GM12878 (cell line): ENCODE data around the gene YWHAH. TPM values are rescaled to one million over a fixed set of nuclear protein-coding genes. Genes with fewer than 3 reads are reported as not detected.

Experiments
- ATAC-seq: fragments of 200-7000 bp; cut with Tn5 transposase; 3 replicates; pipeline ENCODE4 v1.9.1; 2020; ENCODE audit warnings: mild to moderate bottlenecking, moderate library complexity
- BruUV-seq: library from RNA; stranded (reverse); fragments of 400-500 nt; replicated peaks from 2 replicates; lab custom pipeline; 2021; lab: Mats Ljungman, UMichigan
- CTCF ChIA-PET: fragments of 300-600 bp; sonication (Branson Sonifier 250); formaldehyde crosslinking; extraction: SDS; loops from one replicate; lab custom pipeline; 2021; ENCODE audit warnings: inconsistent platforms; lab: Yijun Ruan, JAX
- POLR2A ChIA-PET: fragments of 350-600 bp; formaldehyde crosslinking; extraction: SDS; loops from one replicate; lab custom pipeline; 2021; ENCODE audit warnings: inconsistent platforms; lab: Charles Lee
- RAD21 ChIA-PET: fragments of 300-600 bp; sonication (Branson Sonifier 250); formaldehyde crosslinking; loops from one replicate; lab custom pipeline; 2023; ENCODE audit warnings: antibody characterized with exemption; ENCODE audit not compliant: unreplicated experiment; lab: Charles Lee
- SMC1A ChIA-PET: fragments of 300-600 bp; sonication (Branson Sonifier 250); formaldehyde crosslinking; loops from one replicate; lab custom pipeline; 2023; ENCODE audit not compliant: unreplicated experiment, uncharacterized antibody; lab: Charles Lee
- DNase-seq: peaks from one replicate; pipeline ENCODE4 v3.0.0-alpha.2; 2011; ENCODE audit warnings: low read depth, low spot score
- FAIRE-seq: peaks from 3 replicates; lab custom pipeline; 2011; peaks lifted over from hg19 to GRCh38; lab: Jason Lieb, UNC
- H2AFZ ChIP-seq: 2 replicates; pipeline ENCODE4 v1.6.0; 2011; ENCODE audit warnings: low read depth, low read length, control low read depth; ENCODE audit not compliant: control insufficient read depth
- H3K27ac ChIP-seq: 2 replicates; pipeline ENCODE4 v1.5.1; 2011; ENCODE audit warnings: control low read depth; ENCODE audit not compliant: control insufficient read depth, insufficient read depth
- H3K27me3 ChIP-seq, 2 experiments: replicated peaks in 1 of 2; 2 replicates each; pipeline versions ENCODE4 v1.6.0 to v1.6.1; 2011; ENCODE audit warnings: low read length in 1 of 2; ENCODE audit not compliant: control insufficient read depth in 2 of 2, insufficient read depth in 2 of 2
- H3K36me3 ChIP-seq, 2 experiments: 2 replicates each; pipeline ENCODE4 v1.5.1; 2011; ENCODE audit warnings: low read length in 1 of 2; ENCODE audit not compliant: control insufficient read depth in 2 of 2, insufficient read depth in 2 of 2
- H3K4me1 ChIP-seq: 2 replicates; pipeline ENCODE4 v1.6.1; 2011; ENCODE audit warnings: mild to moderate bottlenecking, low read length, moderate library complexity, mixed read lengths; ENCODE audit not compliant: control insufficient read depth, insufficient read depth
- H3K4me2 ChIP-seq: 2 replicates; pipeline ENCODE4 v1.6.0; 2011; ENCODE audit warnings: control low read depth; ENCODE audit not compliant: control insufficient read depth, insufficient read depth
- H3K4me3 ChIP-seq: fragments of 200-600 bp; sonication (generic); 2 replicates; pipeline ENCODE4 v1.5.1; 2016
- H3K79me2 ChIP-seq: 2 replicates; pipeline ENCODE4 v1.6.0; 2011; ENCODE audit warnings: low read length; ENCODE audit not compliant: control insufficient read depth, insufficient read depth
- H3K9ac ChIP-seq: 2 replicates; pipeline ENCODE4 v1.8.0; 2011; ENCODE audit warnings: low read length, control low read depth, mixed read lengths; ENCODE audit not compliant: control insufficient read depth, insufficient read depth
- H3K9me3 ChIP-seq: replicated peaks from 3 replicates; pipeline ENCODE4 v1.5.1; 2011; ENCODE audit warnings: mild to moderate bottlenecking, low read length; ENCODE audit not compliant: control insufficient read depth, insufficient read depth
- H4K20me1 ChIP-seq: 2 replicates; pipeline ENCODE4 v1.6.0; 2011; ENCODE audit not compliant: control insufficient read depth, insufficient read depth
- IKZF2 ChIP-seq, 2 experiments: fragments of 450-650 bp; IDR thresholded peaks; 2 replicates each; pipeline ENCODE4 v1.6.1; 2017; ENCODE audit warnings: mild to moderate bottlenecking in 2 of 2, moderate library complexity in 2 of 2
- JUND ChIP-seq: IDR thresholded peaks from 2 replicates; pipeline ENCODE4 v1.6.1; 2012; ENCODE audit warnings: low read depth, mild to moderate bottlenecking, low read length, improper control_type of control experiment, moderate library complexity
- PAX5 ChIP-seq: IDR thresholded peaks from 2 replicates; pipeline ENCODE4 v1.6.1; 2011; ENCODE audit warnings: low read depth, low read length, borderline replicate concordance
- POLR2A ChIP-seq: IDR thresholded peaks from 2 replicates; pipeline ENCODE4 v1.6.1; 2011; ENCODE audit warnings: low read depth, mild to moderate bottlenecking, low read length
- RELB ChIP-seq: fragments of 450-650 bp; IDR thresholded peaks from 2 replicates; pipeline ENCODE4 v1.6.1; 2017; ENCODE audit warnings: low read depth, mild to moderate bottlenecking, moderate library complexity
- RFX5 ChIP-seq: IDR thresholded peaks from 2 replicates; pipeline ENCODE4 v1.6.1; 2011; ENCODE audit warnings: low read depth, low read length, improper control_type of control experiment
- SIN3A ChIP-seq: IDR thresholded peaks from 2 replicates; pipeline ENCODE4 v1.6.1; 2012; ENCODE audit warnings: low read depth, low read length, improper control_type of control experiment
- SMC3 ChIP-seq: IDR thresholded peaks from 2 replicates; pipeline ENCODE4 v1.6.1; 2011; ENCODE audit warnings: low read length, improper control_type of control experiment, borderline replicate concordance
- STAT3 ChIP-seq: IDR thresholded peaks from 2 replicates; pipeline ENCODE4 v1.6.1; 2011; ENCODE audit warnings: low read depth, low read length, improper control_type of control experiment
- TCF3 ChIP-seq: IDR thresholded peaks from 2 replicates; pipeline ENCODE4 v1.6.1; 2012; ENCODE audit warnings: low read depth, mild to moderate bottlenecking, low read length, borderline replicate concordance; ENCODE audit not compliant: insufficient read depth
- USF2 ChIP-seq: IDR thresholded peaks from 2 replicates; pipeline ENCODE4 v1.6.1; 2011; ENCODE audit warnings: low read depth, low read length, improper control_type of control experiment, borderline replicate concordance
- WGBS: methylation state at CpG from one replicate; pipeline ENCODE4 v1.1.6; 2016; ENCODE audit warnings: low lambda C conversion rate; ENCODE audit not compliant: insufficient replicate concordance, insufficient coverage; ENCODE audit errors: missing lambda C conversion rate; 5-methylcytosine and 5-hydroxymethylcytosine counted together
- in situ Hi-C: fragments of 300-500 bp; cut with MboI; formaldehyde crosslinking; loops from 9 replicates; pipeline ENCODE4 v1.14.3; 2018; ENCODE audit warnings: mixed read lengths
- intact Hi-C: fragments of 100-400 bp; cut with micrococcal nuclease; formaldehyde crosslinking; loops from one replicate; pipeline ENCODE4 v1.14.2; 2022; ENCODE audit not compliant: unreplicated experiment
- polyA plus RNA-seq, 11 experiments: library from polyadenylated mRNA; depleted of rRNA in 4 of 11; unstranded in 6 of 11; stranded (reverse) in 5 of 11; fragments of >200 nt; fragmentation: Nextera tagmentation in 4 of 11; fragmentation: Illumina TruSeq in 1 of 11; extraction: Ambion mirVana in 4 of 11; extraction: Trizol in 1 of 11; gene quantifications; 1 replicate in 1 of 11; 2 replicates in 10 of 11; pipeline versions ENCODE4 v1.2.1 to v1.2.3, GENCODE V29; 2011 to 2016; ENCODE audit warnings: inconsistent platforms in 2 of 11, missing spikeins in 2 of 11, low read depth in 1 of 11
- total RNA-seq, 4 experiments: library from RNA; depleted of rRNA in 3 of 4; stranded (reverse); fragments of >200 nt in 3 of 4; fragmentation: Illumina TruSeq in 1 of 4; extraction: Trizol in 1 of 4; gene quantifications; 2 replicates each; pipeline versions ENCODE4 v1.2.1 to v1.2.3, GENCODE V29; 2013 to 2021

The YWHAH gene
- total and polyA plus RNA-seq, 10 of the 15 experiments (the other 5 are each of a cell fraction or from before 2014, with no cell fraction given) = 34.2 to 197 (median 115) TPM

GRCh38 chr22:31895411-31896123 is 48.8 kb upstream of the YWHAH start:
- BruUV-seq = no TSS peak
- no peak overlapping the region for H3K4me2 ChIP-seq
- intact Hi-C loops (no loop called here), in situ Hi-C loops (no loop called here)
- no peaks in the 10 kb centered on the region for H4K20me1 ChIP-seq
- RAD21 ChIA-PET = interaction anchor here (0.6 kb wide), 1 partner anchor 149 kb away, joined by 3 read pairs; no protein-coding TSS in a partner anchor
- no peak for ATAC-seq
- no peaks in the 10 kb centered on the region for H3K27me3 ChIP-seq
- DNase-seq = no peak
- H3K9ac ChIP-seq = no peak overlapping the region
- SMC1A ChIA-PET = interaction anchor here (1.2 kb wide), 1 partner anchor 8 kb away, joined by 3 read pairs; no protein-coding TSS in a partner anchor
- TF ChIP-seq SMC3 (no peak), PAX5 (no peak), IKZF2 (IDR thresholded peaks at IDR 0.05) (no peak), STAT3 (no peak), JUND (no peak)
- POLR2A ChIA-PET = interaction anchor here (0.7 kb wide), 2 partner anchors 79 to 161 kb away, joined by 4 to 5 read pairs; no protein-coding TSS in a partner anchor
- H3K4me1 ChIP-seq = no peaks in the 10 kb centered on the region
- H3K79me2 ChIP-seq = no peaks in the 10 kb centered on the region
- no peak overlapping the region for H3K27ac ChIP-seq
- 90% methylated on average over 2 of the region's 2 CpGs for WGBS
- FAIRE-seq = no peak
- peaks cover 1 to 11% of the 10 kb centered on the region in 2 experiments for H3K36me3 ChIP-seq
- CTCF ChIA-PET = interaction anchor here (0.8 kb wide), 1 partner anchor 28 kb away, joined by 3 read pairs; no protein-coding TSS in a partner anchor
- no peaks in the 10 kb centered on the region for H3K9me3 ChIP-seq
- H3K4me3 ChIP-seq = no peak overlapping the region
- no peak overlapping the region for H2AFZ ChIP-seq

GRCh38 chr22:31896472-31896871 is 47.9 kb upstream of the YWHAH start:
- no TSS peak for BruUV-seq
- no peaks in the 10 kb centered on the region for H3K79me2 ChIP-seq
- H3K4me1 ChIP-seq = no peaks in the 10 kb centered on the region
- H4K20me1 ChIP-seq = no peaks in the 10 kb centered on the region
- H3K4me3 ChIP-seq = no peak overlapping the region
- SMC1A ChIA-PET = interaction anchor here (1.2 kb wide), 1 partner anchor 9 kb away, joined by 3 read pairs; no protein-coding TSS in a partner anchor
- POLR2A ChIA-PET = interaction anchor here (0.7 kb wide), 2 partner anchors 80 to 162 kb away, joined by 4 to 5 read pairs; no protein-coding TSS in a partner anchor
- WGBS = 92% methylated on average over 1 of the region's 1 CpG
- intact Hi-C loops = no loop called here
- FAIRE-seq (no peak), DNase-seq (no peak), ATAC-seq (no peak)
- H3K27ac ChIP-seq = no peak overlapping the region
- H3K9ac ChIP-seq = no peak overlapping the region
- H2AFZ ChIP-seq = no peak overlapping the region
- RAD21 ChIA-PET = interaction anchor here (0.6 kb wide), 1 partner anchor 17 kb away, joined by 3 read pairs; no protein-coding TSS in a partner anchor
- no peaks in the 10 kb centered on the region for H3K27me3 ChIP-seq
- peaks cover 1 to 11% of the 10 kb centered on the region in 2 experiments for H3K36me3 ChIP-seq
- CTCF ChIA-PET = no interaction called here
- H3K9me3 ChIP-seq = no peaks in the 10 kb centered on the region
- in situ Hi-C loops = no loop called here
- no peak overlapping the region for H3K4me2 ChIP-seq
- TF ChIP-seq USF2 (no peak), RFX5 (no peak), POLR2A (no peak), TCF3 (no peak), SIN3A (no peak), RELB (no peak)
